ENCODE data around the gene CCNY.
"Not testable (repeated sequence)": the region's sequence is repeated elsewhere in the genome, so short reads cannot be mapped to it uniquely, and the experiment has no call there.

The CCNY gene

GRCh38 chr10:35334297-35334696 is 2.0 kb upstream of the CCNY start:
- no peak for DNase-seq

DNA sequence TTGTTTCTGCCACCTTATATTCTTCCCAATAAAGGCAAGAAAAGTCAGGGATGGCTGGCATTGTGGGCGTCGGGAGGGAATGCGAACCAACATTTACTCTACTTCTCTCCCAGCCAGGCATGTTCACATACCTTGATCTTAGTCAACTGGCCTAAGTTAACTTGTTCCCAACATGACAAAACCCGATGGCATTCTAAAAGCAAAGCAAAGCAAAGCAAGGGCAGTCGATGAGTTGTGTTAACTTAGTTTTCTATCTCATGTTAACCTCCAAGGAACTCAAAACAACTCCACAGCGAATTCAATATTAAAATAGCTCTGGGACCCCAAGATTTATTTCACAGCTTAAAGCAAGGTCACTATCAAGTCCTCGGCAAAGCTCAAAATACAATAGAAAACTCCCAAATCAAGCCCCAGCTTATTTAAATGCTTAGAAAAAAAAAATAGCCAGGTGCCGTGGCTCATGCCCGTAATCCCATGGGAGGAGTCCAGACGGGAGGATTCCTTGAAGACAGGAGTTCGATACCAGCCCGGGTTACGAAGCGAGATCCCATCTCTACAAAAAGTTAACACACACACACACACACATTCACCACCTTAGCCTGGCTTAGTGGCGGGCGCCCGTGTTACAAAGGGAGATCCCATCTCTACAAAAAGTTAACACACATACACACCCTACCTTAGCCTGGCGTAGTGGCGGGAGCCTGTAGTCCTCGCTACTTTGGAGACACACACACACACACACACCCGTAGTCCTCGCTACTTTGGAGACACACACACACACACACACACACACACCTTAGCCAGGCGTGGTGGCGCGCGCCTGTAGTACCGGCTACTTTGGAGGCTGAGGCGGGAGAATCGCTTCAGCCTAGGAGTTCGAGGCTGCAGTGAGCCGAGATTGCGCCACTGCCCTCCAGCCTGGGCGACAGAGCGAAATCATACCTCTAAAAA is 901 bp upstream of the CCNY start:
- DNase-seq = no peak

- peak in 10 of 14 donors; percentile 16 to 64 (median 38) for DNase-seq
Observed at GRCh38 chr10:35336921-35337823, 863 bp downstream of the CCNY start.

DNA sequence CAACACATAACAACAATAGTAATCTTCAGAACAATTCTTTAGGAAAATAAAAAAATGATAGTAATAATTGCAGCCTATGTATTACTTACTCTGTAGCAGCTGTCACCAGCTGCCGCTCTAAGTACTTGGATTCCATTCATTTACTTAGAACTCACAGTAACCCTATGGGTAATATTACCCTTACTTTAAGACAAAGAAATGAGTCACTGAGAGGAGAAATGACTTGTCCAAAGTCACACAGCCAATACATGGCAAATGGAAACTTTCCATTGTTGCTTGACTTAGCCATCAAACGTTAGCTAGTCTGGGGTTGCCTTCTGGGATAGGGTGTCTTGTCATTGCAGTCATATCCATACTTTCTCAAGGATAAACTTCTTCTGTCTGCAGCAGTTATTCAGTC is 3.6 kb downstream of the CCNY start:
- DNase-seq = no peak

GRCh38 chr10:35340975-35341374 is 4.7 kb downstream of the CCNY start:
- DNase-seq = peak in 2 of 14 donors; percentile 15

- DNase-seq = no peak
Observed at GRCh38 chr10:35341521-35341920, 5.2 kb downstream of the CCNY start.

- no peak for DNase-seq
Observed at GRCh38 chr10:35342183-35342753, 6.0 kb downstream of the CCNY start.

DNA sequence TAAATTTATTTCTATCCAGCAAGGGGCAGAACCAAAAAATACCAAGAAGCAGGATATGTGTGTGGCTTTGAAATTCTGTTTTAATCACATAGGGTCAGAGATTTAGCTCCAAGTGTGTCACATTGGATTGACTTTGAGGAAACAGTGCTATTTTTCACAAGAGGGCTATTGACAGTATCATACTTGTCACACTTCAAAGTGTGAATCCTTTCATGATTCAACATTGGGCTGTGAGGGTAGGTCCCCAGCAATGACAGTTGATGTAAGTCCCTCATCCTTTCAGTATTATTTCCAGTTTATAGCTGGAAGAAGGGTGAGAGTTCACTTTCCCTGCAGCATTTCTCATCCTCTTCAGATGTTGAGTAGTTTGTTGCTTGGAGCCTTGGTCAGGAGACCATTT is 7.4 kb downstream of the CCNY start:
- no peak for DNase-seq

DNA sequence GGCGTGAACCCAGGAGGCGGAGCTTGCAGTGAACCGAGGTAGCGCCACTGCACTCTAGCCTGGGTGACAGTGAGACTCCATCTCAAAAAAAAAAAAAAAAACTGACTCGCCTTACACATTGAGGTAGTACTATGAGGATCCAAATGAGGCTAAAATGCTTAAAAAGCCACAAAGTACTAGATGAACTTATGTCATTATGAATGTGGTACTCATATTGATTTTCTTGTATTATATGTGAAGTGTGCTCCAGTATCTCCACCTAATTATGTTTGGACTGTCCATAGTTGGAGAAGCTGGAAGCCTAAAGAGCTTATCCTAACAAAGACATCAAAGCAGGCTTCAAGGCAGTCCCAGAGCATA is 9.1 kb downstream of the CCNY start:
- no peak for DNase-seq

DNA sequence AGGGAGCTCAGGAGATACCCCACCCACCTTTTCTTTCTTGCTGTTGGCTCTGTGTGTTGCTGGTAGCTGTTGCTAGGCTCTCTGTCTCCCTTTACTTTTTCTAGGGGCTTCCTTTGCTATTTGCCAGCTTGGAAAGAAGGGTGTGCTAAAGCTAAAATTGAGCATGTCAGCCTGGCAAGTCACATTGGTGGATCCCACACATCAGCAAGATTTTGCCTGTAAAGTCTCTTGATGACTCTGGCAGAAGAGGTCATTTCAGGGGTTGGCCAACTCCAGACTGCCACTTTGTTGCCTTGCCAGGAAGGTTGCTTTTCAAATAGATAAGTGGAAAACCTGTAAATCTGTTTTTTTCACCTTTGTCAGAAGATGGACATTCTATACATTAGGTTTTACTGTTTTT is 9.9 kb downstream of the CCNY start:
- no peak for DNase-seq

DNA sequence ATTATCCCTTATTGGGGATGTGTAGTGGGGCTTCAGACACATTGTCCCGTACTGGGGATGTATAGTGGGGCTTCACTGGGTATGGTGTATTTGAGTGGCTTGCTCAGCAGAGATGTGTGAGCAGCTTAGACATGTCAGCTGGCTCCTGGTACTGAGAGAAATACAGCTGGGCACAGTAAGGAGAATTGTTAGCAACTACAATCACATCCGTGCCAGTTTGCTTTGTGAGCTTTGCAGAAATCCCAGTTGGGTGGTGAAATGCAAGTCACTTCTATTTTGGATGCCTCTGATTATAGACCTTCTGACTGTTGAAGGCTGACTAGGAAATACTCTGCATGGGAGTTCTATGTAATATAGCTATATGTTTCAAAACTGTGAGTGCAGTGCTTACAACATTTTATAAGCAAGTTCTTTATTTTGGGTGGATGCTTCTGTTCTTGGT is 10.8 kb downstream of the CCNY start:
- peak in 8 of 14 donors; percentile 15 to 55 (median 34) for DNase-seq

- DNase-seq = peak in 3 of 14 donors; percentile 17 to 39 (median 18)
Observed at GRCh38 chr10:35347899-35348608, 11.7 kb downstream of the CCNY start.

DNA sequence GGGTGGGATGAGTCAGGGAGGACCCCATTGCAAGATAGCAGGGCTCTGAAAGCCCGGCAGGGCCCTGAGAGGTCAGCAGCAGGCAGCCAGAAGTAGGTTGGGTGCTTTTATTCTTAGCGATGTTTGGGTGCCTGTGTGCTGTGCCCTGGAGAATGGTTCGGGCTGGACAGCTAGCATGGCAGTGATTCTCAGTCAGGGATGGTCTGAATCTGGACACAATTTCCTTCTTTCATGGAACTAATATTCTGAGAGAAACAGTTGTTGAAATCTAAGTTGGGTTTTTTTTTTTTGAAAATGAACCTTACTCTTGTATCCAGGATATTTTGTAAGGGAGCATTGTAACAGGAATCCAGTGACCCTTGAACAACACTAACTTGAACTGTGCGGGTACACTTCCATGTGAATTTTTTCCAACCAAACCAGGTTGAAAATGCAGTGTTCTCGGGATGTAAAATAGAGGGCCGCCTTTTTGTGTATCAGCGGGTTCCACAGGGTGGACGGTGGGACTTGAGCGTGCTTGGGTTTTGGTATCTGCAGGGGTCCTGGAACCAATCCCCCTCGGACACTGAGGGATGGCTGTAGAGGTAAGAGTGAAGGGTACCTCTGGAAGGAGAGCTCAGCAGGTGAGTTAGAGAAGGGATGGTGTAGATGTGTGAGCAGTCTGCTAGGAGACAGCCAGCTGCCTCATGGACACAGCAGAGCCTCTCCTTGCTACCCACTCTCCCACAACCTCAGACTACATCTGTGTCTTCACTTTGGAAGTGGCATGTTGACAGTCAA is 12.5 kb downstream of the CCNY start:
- DNase-seq = peak in 1 of 14 donors; percentile 18

DNA sequence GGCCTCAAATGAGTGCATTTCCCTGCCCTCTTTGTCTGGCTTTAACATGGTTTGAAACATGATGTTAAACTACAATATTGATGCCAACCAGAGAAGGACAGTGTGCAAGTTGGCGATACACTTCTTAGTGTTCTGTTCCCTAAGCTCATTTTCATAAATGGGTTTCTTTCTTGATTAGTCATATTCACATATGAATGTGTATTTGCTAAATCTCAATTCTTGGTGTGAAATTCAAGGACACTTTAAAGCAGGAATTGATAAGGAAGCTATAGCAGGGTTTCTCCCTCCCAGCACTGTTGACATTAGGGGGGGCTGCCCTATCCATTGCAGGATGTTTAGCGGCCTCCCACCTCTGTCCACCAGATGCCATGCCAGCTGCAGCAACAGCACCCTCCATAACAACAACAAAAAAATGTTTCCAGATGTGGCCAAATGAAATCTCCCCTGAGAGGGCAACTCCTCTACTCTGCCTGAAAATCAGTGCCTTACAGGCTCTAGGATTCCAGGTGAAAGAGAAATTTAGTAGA is 13.1 kb downstream of the CCNY start:
- no peak for DNase-seq

DNA sequence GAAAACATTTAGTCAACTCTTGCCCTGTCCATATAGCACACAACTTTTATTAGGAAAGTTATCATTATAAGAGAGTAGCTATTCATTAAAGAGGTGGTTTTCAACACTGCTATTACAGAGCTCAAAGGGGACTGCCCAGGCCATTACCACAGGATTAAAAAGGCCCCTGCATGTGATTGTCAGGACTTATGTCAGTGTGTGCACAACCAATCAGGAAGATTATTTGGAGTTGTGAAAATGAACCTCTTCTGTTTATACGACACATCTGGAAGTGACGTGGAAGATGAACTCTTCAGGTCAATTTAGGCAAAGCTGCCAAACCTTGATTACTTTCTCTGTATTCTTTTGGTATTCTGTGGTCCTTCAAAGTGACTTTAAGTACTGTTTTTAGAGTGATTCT is 14.7 kb downstream of the CCNY start:
- DNase-seq = no peak

DNA sequence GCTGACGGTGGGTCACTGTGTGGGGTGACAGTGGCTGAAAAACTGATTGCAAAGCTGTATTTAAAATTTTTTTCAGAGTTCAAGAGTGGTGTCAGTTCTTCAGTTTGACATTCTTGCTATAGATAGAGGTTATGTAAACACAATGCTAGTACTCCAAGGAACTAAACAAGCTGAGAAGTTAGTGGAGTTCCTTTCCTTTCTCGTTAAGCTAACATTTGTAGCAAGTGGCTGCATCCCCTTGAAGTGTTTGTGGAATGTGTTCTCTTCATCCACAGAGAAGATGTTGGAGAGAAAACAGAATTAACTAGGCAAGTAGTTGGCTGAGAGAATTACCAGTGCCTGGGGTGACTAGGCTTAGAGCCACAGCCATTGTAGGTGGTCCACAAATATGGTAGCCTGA is 15.8 kb downstream of the CCNY start:
- no peak for DNase-seq

- no peak for DNase-seq
Observed at GRCh38 chr10:35352512-35352911, 16.2 kb downstream of the CCNY start.

- no peak for DNase-seq
Observed at GRCh38 chr10:35353395-35353794, 17.1 kb downstream of the CCNY start.

GRCh38 chr10:35353805-35354204 is 17.5 kb downstream of the CCNY start:
- no peak for DNase-seq

- DNase-seq = not testable (repeated sequence)
Observed at GRCh38 chr10:35354257-35354656, 17.9 kb downstream of the CCNY start.
